Mesenchymal stem cell (in vitro differentiated cells and primary cell): ENCODE measurements around the gene FRYL.

Experiments used
- DNase-seq: peaks from one replicate; pipeline ENCODE4 v3.0.0-alpha.2; 2013
- H2AFZ ChIP-seq: one replicate; pipeline ENCODE4 v1.6.1; 2013; ENCODE audit warnings: low read depth, mild to moderate bottlenecking, control low read depth, inconsistent platforms, low read length, moderate library complexity
- H2AK5ac ChIP-seq: 2 replicates; pipeline ENCODE4 v1.6.1; 2013; ENCODE audit warnings: low read length, moderate library complexity, mild to moderate bottlenecking, inconsistent platforms; ENCODE audit not compliant: severe bottlenecking
- H2BK120ac ChIP-seq: one replicate; pipeline ENCODE4 v1.6.1; 2013; ENCODE audit warnings: low read depth, mild to moderate bottlenecking, inconsistent platforms, low read length, moderate library complexity
- H2BK12ac ChIP-seq, 2 experiments: one replicate each; pipeline ENCODE4 v1.6.1; 2013; ENCODE audit warnings: inconsistent platforms in 2 of 2, low read length in 2 of 2, mild to moderate bottlenecking in 2 of 2, moderate library complexity in 2 of 2, control low read depth in 1 of 2
- H2BK15ac ChIP-seq: one replicate; pipeline ENCODE4 v1.6.1; 2013; ENCODE audit warnings: mild to moderate bottlenecking, low read depth, inconsistent platforms; ENCODE audit not compliant: poor library complexity, severe bottlenecking
- H2BK5ac ChIP-seq: 2 replicates; pipeline ENCODE4 v1.6.1; 2013; ENCODE audit warnings: low read depth, mild to moderate bottlenecking, low read length, control low read depth, inconsistent platforms; ENCODE audit not compliant: poor library complexity, severe bottlenecking
- H3K14ac ChIP-seq, 2 experiments: one replicate each; pipeline ENCODE4 v1.6.1; 2013; ENCODE audit warnings: inconsistent platforms in 2 of 2, low read length in 2 of 2, control low read depth in 1 of 2, mild to moderate bottlenecking in 1 of 2, moderate library complexity in 1 of 2
- H3K18ac ChIP-seq, 2 experiments: one replicate each; pipeline ENCODE4 v1.6.1; 2013; ENCODE audit warnings: inconsistent platforms in 2 of 2, low read length in 2 of 2, control low read depth in 1 of 2, low read depth in 1 of 2, mild to moderate bottlenecking in 1 of 2
- H3K23ac ChIP-seq, 2 experiments: one replicate each; pipeline ENCODE4 v1.6.1; 2013; ENCODE audit warnings: inconsistent platforms in 2 of 2, low read length in 2 of 2, mild to moderate bottlenecking in 2 of 2, moderate library complexity in 2 of 2, control low read depth in 1 of 2
- H3K27ac ChIP-seq: 2 replicates; pipeline ENCODE4 v1.5.1; 2013; ENCODE audit warnings: mild to moderate bottlenecking, moderate library complexity, low read length, control low read depth, inconsistent platforms; ENCODE audit not compliant: poor library complexity, severe bottlenecking
- H3K27me3 ChIP-seq, 2 experiments: 2 replicates each; pipeline versions ENCODE4 v1.6.1 to v1.7.0; 2013; ENCODE audit warnings: low read length in 2 of 2, mild to moderate bottlenecking in 2 of 2, moderate library complexity in 2 of 2, control low read depth in 1 of 2, inconsistent platforms in 1 of 2; ENCODE audit not compliant: control insufficient read depth in 1 of 2, insufficient read depth in 1 of 2
- H3K36me3 ChIP-seq, 2 experiments: 2 replicates each; pipeline versions ENCODE4 v1.6.1 to v1.7.0; 2013; ENCODE audit warnings: low read length in 2 of 2, control low read depth in 1 of 2, inconsistent platforms in 1 of 2, low read depth in 1 of 2, mild to moderate bottlenecking in 1 of 2; ENCODE audit not compliant: insufficient read depth in 2 of 2, control insufficient read depth in 1 of 2
- H3K4ac ChIP-seq, 2 experiments: one replicate each; pipeline ENCODE4 v1.6.1; 2013; ENCODE audit warnings: inconsistent platforms in 2 of 2, low read length in 2 of 2, mild to moderate bottlenecking in 2 of 2, moderate library complexity in 2 of 2, control low read depth in 1 of 2, low read depth in 1 of 2
- H3K4me1 ChIP-seq: 2 replicates; pipeline ENCODE4 v1.6.1; 2013; ENCODE audit warnings: low read depth, low read length, control low read depth; ENCODE audit not compliant: control insufficient read depth, insufficient read depth
- H3K4me2 ChIP-seq: 2 replicates; pipeline ENCODE4 v1.6.1; 2013; ENCODE audit warnings: low read length, mild to moderate bottlenecking, inconsistent platforms; ENCODE audit not compliant: poor library complexity, severe bottlenecking
- H3K4me3 ChIP-seq, 2 experiments: 2 replicates each; pipeline versions ENCODE4 v1.5.1 to v1.7.0; 2013; ENCODE audit warnings: low read length in 2 of 2, mild to moderate bottlenecking in 2 of 2, control low read depth in 1 of 2, low read depth in 1 of 2; ENCODE audit not compliant: insufficient read depth in 1 of 2
- H3K79me1 ChIP-seq: replicated peaks from 2 replicates; pipeline ENCODE4 v1.6.1; 2013; ENCODE audit warnings: mild to moderate bottlenecking, control low read depth, low read length, inconsistent platforms; ENCODE audit not compliant: poor library complexity, severe bottlenecking
- H3K9ac ChIP-seq: 2 replicates; pipeline ENCODE4 v1.7.0; 2013; ENCODE audit warnings: mild to moderate bottlenecking, low read length, moderate library complexity
- H3K9me3 ChIP-seq: 2 replicates; pipeline ENCODE4 v1.7.0; 2013; ENCODE audit warnings: mild to moderate bottlenecking, low read length; ENCODE audit not compliant: control insufficient read depth
- H4K8ac ChIP-seq: one replicate; pipeline ENCODE4 v1.6.1; 2013; ENCODE audit warnings: inconsistent platforms, mild to moderate bottlenecking, low read length, moderate library complexity
- H4K91ac ChIP-seq: one replicate; pipeline ENCODE4 v1.6.1; 2013; ENCODE audit warnings: mild to moderate bottlenecking, low read length, inconsistent platforms
- WGBS: methylation state at CpG from one replicate; pipeline ENCODE4 v1.1.7; 2013; ENCODE audit warnings: mixed read lengths; 5-methylcytosine and 5-hydroxymethylcytosine counted together

The FRYL gene

GRCh38 chr4:48557478-48557877 lies 222.6 kb downstream of the FRYL start:
- H3K23ac ChIP-seq = no peak overlapping the region
- H2AFZ ChIP-seq = no peak overlapping the region
- WGBS = 98% methylated on average over 7 of the region's 8 CpGs
- H4K8ac ChIP-seq = no peak overlapping the region
- no peaks in the 10 kb centered on the region for H3K4me1 ChIP-seq
- no peaks in the 10 kb centered on the region for H3K9me3 ChIP-seq
- no peak overlapping the region for H4K91ac ChIP-seq
- H3K4me3 ChIP-seq = no peak overlapping the region
- H3K27ac ChIP-seq = no peak overlapping the region
- H3K36me3 ChIP-seq = peaks cover 19 to 82% of the 10 kb centered on the region in 2 experiments
- H3K27me3 ChIP-seq = no peaks in the 10 kb centered on the region
- H3K9ac ChIP-seq = no peak overlapping the region
- H2BK120ac ChIP-seq = no peak overlapping the region
- DNase-seq = no peak
- no peak overlapping the region for H3K18ac ChIP-seq
- no peak overlapping the region for H3K14ac ChIP-seq
- no peak overlapping the region for H3K4ac ChIP-seq
- peaks cover 10% of the 10 kb centered on the region for H3K79me1 ChIP-seq
- H2BK15ac ChIP-seq = no peak overlapping the region
- H3K4me2 ChIP-seq = no peak overlapping the region
- no peak overlapping the region for H2AK5ac ChIP-seq
- no peak overlapping the region for H2BK5ac ChIP-seq
- H2BK12ac ChIP-seq = no peak overlapping the region

GRCh38 chr4:48556268-48556667 lies 223.8 kb downstream of the FRYL start:
- H3K36me3 ChIP-seq = peaks cover 19 to 81% of the 10 kb centered on the region in 2 experiments
- no peaks in the 10 kb centered on the region for H3K4me1 ChIP-seq
- H2AK5ac ChIP-seq = no peak overlapping the region
- no peak overlapping the region for H4K8ac ChIP-seq
- H3K14ac ChIP-seq = no peak overlapping the region
- no peak overlapping the region for H4K91ac ChIP-seq
- H3K4me2 ChIP-seq = no peak overlapping the region
- H3K4me3 ChIP-seq = no peak overlapping the region
- 93% methylated on average over 2 of the region's 2 CpGs for WGBS
- no peak overlapping the region for H3K27ac ChIP-seq
- H2BK12ac ChIP-seq = no peak overlapping the region
- no peaks in the 10 kb centered on the region for H3K9me3 ChIP-seq
- no peak for DNase-seq
- no peak overlapping the region for H3K23ac ChIP-seq
- no peak overlapping the region for H2BK15ac ChIP-seq
- no peak overlapping the region for H2AFZ ChIP-seq
- no peak overlapping the region for H3K4ac ChIP-seq
- H2BK5ac ChIP-seq = no peak overlapping the region
- H3K27me3 ChIP-seq = no peaks in the 10 kb centered on the region
- no peak overlapping the region for H2BK120ac ChIP-seq
- no peak overlapping the region for H3K18ac ChIP-seq
- H3K79me1 ChIP-seq = peaks cover 12% of the 10 kb centered on the region
- no peak overlapping the region for H3K9ac ChIP-seq

- H3K4ac ChIP-seq = no peak overlapping the region
- H3K14ac ChIP-seq = no peak overlapping the region
- no peak overlapping the region for H2AFZ ChIP-seq
- no peaks in the 10 kb centered on the region for H3K27me3 ChIP-seq
- no peak overlapping the region for H3K9ac ChIP-seq
- no peak overlapping the region for H3K23ac ChIP-seq
- H3K4me2 ChIP-seq = no peak overlapping the region
- H4K8ac ChIP-seq = no peak overlapping the region
- no peak overlapping the region for H3K4me3 ChIP-seq
- H3K18ac ChIP-seq = no peak overlapping the region
- H3K79me1 ChIP-seq = peaks cover 16% of the 10 kb centered on the region
- no peak overlapping the region for H4K91ac ChIP-seq
- H3K27ac ChIP-seq = no peak overlapping the region
- peaks cover 15 to 82% of the 10 kb centered on the region in 2 experiments for H3K36me3 ChIP-seq
- no peak overlapping the region for H2BK120ac ChIP-seq
- no peaks in the 10 kb centered on the region for H3K9me3 ChIP-seq
- H2AK5ac ChIP-seq = no peak overlapping the region
- no peak overlapping the region for H2BK15ac ChIP-seq
- H2BK5ac ChIP-seq = no peak overlapping the region
- no peak overlapping the region for H2BK12ac ChIP-seq
- DNase-seq = no peak
- 100% methylated on average over 3 of the region's 5 CpGs for WGBS
- H3K4me1 ChIP-seq = no peaks in the 10 kb centered on the region
Measured at GRCh38 chr4:48554606-48555005, 225.5 kb downstream of the FRYL start.

- no peak overlapping the region for H4K91ac ChIP-seq
- no peak overlapping the region for H3K14ac ChIP-seq
- peaks cover 13% of the 10 kb centered on the region for H3K79me1 ChIP-seq
- H2BK12ac ChIP-seq = no peak overlapping the region
- H3K4me3 ChIP-seq = no peak overlapping the region
- peaks cover 17 to 86% of the 10 kb centered on the region in 2 experiments for H3K36me3 ChIP-seq
- H3K27me3 ChIP-seq = no peaks in the 10 kb centered on the region
- no peak overlapping the region for H4K8ac ChIP-seq
- H2BK15ac ChIP-seq = no peak overlapping the region
- DNase-seq = no peak
- WGBS = no CpG with 5 or more reads among the region's 1 CpG
- H3K27ac ChIP-seq = no peak overlapping the region
- no peak overlapping the region for H3K9ac ChIP-seq
- H3K18ac ChIP-seq = no peak overlapping the region
- no peak overlapping the region for H2BK120ac ChIP-seq
- H3K4me2 ChIP-seq = no peak overlapping the region
- no peak overlapping the region for H3K23ac ChIP-seq
- no peak overlapping the region for H2AK5ac ChIP-seq
- H2BK5ac ChIP-seq = no peak overlapping the region
- peaks cover 2% of the 10 kb centered on the region for H3K4me1 ChIP-seq
- no peak overlapping the region for H3K4ac ChIP-seq
- H3K9me3 ChIP-seq = no peaks in the 10 kb centered on the region
- H2AFZ ChIP-seq = no peak overlapping the region
Measured at GRCh38 chr4:48553720-48554119, 226.4 kb downstream of the FRYL start.
